ENCODE data around the gene PCDH12.

DNA sequence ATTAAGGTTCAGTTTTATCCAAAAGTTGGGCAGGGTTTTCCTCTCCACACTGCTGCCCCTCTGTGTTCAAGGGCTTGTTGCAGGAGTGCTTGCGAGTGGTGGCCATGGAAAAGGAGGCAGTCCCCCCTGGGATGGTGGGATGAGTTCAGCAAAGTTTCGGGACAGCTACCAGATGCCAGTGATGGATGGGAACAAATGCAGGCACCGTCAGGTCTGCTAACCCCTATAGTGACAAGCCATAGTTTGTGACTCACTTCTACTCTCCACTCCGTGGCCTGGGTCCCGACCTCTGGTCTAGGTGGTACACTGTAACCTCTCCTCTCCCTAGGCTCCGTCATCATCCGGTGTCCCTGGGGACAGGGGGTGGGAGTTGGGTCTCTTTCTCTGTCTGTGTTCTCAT is 7.1 kb upstream of the PCDH12 start:
- TF ChIP-seq CTCF (conservative IDR thresholded peaks at IDR 0.05; ENCODE audit: low read depth, low read length) (no peak), EZH2 (IDR thresholded peaks at IDR 0.05; ENCODE audit: low read length, unreplicated experiment) (no peak)
